Esophagus muscularis mucosa (tissue), 3 donors: ENCODE measurements around the gene FITM1.

Experiments used
- POLR2A ChIP-seq: fragments of 450-650 bp; IDR thresholded peaks from one replicate; pipeline ENCODE4 v1.6.1; 2017; ENCODE audit warnings: antibody characterized with exemption, moderate library complexity, mild to moderate bottlenecking, low read depth
- POLR2AphosphoS5 ChIP-seq, 2 donors: sonication (generic); formaldehyde crosslinking; IDR thresholded peaks; one replicate each; pipeline ENCODE4 v1.6.1; 2017; ENCODE audit warnings: antibody characterized with exemption in 2 of 2
- TF ChIP-seq, protein P1 (sequence below), 3 experiments: fragments of 200-600 bp in 2 of 3; fragments of 450-650 bp in 1 of 3; sonication (generic) in 2 of 3; IDR thresholded peaks; one replicate each; pipeline ENCODE4 v1.5.1; 2017 to 2019; ENCODE audit warnings: antibody characterized with exemption in 3 of 3, mild to moderate bottlenecking in 2 of 3, moderate library complexity in 1 of 3

DNA sequence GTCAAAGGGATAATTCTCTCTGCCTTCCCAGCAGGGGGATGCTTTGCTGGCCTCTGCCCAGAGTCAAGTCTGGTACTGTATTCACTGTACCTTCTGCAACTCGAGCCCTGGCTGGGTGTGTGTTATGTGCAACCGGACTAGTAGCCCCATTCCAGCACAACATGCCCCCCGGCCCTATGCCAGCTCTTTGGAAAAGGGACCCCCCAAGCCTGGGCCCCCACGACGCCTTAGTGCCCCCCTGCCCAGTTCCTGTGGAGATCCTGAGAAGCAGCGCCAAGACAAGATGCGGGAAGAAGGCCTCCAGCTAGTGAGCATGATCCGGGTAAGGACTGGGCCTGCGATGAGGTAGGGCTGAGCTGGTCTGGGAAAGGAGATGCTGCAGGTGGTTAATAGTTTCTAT lies 20.1 kb downstream of the FITM1 start:
- TF ChIP-seq, protein P1, sequence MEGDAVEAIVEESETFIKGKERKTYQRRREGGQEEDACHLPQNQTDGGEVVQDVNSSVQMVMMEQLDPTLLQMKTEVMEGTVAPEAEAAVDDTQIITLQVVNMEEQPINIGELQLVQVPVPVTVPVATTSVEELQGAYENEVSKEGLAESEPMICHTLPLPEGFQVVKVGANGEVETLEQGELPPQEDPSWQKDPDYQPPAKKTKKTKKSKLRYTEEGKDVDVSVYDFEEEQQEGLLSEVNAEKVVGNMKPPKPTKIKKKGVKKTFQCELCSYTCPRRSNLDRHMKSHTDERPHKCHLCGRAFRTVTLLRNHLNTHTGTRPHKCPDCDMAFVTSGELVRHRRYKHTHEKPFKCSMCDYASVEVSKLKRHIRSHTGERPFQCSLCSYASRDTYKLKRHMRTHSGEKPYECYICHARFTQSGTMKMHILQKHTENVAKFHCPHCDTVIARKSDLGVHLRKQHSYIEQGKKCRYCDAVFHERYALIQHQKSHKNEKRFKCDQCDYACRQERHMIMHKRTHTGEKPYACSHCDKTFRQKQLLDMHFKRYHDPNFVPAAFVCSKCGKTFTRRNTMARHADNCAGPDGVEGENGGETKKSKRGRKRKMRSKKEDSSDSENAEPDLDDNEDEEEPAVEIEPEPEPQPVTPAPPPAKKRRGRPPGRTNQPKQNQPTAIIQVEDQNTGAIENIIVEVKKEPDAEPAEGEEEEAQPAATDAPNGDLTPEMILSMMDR (IDR thresholded peaks at IDR 0.05): no peak
- TF ChIP-seq POLR2A: no peak
- no peak for TF ChIP-seq POLR2AphosphoS5 (IDR thresholded peaks at IDR 0.05)
